ENCODE results near the gene YWHAG. TPM values are rescaled to one million over a fixed set of nuclear protein-coding genes. Genes with fewer than 3 reads are reported as not detected.

The YWHAG gene
- total and polyA plus RNA-seq, 2 of the 13 experiments (the other 11 are each of a cell fraction or from before 2014, with no cell fraction given): 36.9 to 67.5 TPM

GRCh38 chr7:76347710-76348109 is 11.1 kb downstream of the YWHAG start (continued):
- no peak for TF ChIP-seq HIC2 (CRISPR knock-in tag; IDR thresholded peaks at IDR 0.05; ENCODE audit: low read depth)
- TF ChIP-seq MYC (CRISPR knock-in tag; IDR thresholded peaks at IDR 0.05; ENCODE audit: borderline replicate concordance): no peak
- TF ChIP-seq AKAP8 (CRISPR knock-in tag; IDR thresholded peaks at IDR 0.05): no peak
- no peak for TF ChIP-seq ZSCAN30 (CRISPR knock-in tag; IDR thresholded peaks at IDR 0.05)
- TF ChIP-seq FOXJ3 (CRISPR knock-in tag; IDR thresholded peaks at IDR 0.05; ENCODE audit: borderline replicate concordance): no peak
- no peak for TF ChIP-seq MTA3 (CRISPR knock-in tag; IDR thresholded peaks at IDR 0.05)
- TF ChIP-seq HBP1 (CRISPR knock-in tag; IDR thresholded peaks at IDR 0.05; ENCODE audit: low read depth): no peak
- TF ChIP-seq FLYWCH1 (CRISPR knock-in tag; IDR thresholded peaks at IDR 0.05): no peak
- no peak for TF ChIP-seq ATF7-NPFF (CRISPR knock-in tag; IDR thresholded peaks at IDR 0.05; ENCODE audit: low read depth)
- no peak for TF ChIP-seq ZNF414 (CRISPR knock-in tag; IDR thresholded peaks at IDR 0.05)
- no peak for TF ChIP-seq ZNF841 (CRISPR knock-in tag; IDR thresholded peaks at IDR 0.05; ENCODE audit: borderline replicate concordance)
